Glutamatergic neuron (in vitro differentiated cells): ENCODE results near the gene SLC36A4. TPM values are rescaled to one million over a fixed set of nuclear protein-coding genes. Genes with fewer than 3 reads are reported as not detected.

Experiments
- DNase-seq: peaks from one replicate; pipeline ENCODE4 v3.0.0; 2022
- H3K27ac Mint-ChIP-seq: one replicate; pipeline ENCODE4 v1.8.0; 2020; ENCODE audit warnings: mild to moderate bottlenecking, mixed read lengths, inconsistent platforms; ENCODE audit not compliant: unreplicated experiment
- H3K27me3 Mint-ChIP-seq: one replicate; pipeline ENCODE4 v1.8.0; 2020; ENCODE audit warnings: mild to moderate bottlenecking, moderate library complexity, mixed read lengths, inconsistent platforms; ENCODE audit not compliant: unreplicated experiment
- H3K36me3 Mint-ChIP-seq: one replicate; pipeline ENCODE4 v1.8.0; 2020; ENCODE audit warnings: mild to moderate bottlenecking, mixed read lengths, inconsistent platforms; ENCODE audit not compliant: unreplicated experiment
- H3K4me1 Mint-ChIP-seq: one replicate; pipeline ENCODE4 v1.8.0; 2020; ENCODE audit warnings: mild to moderate bottlenecking, low read depth, mixed read lengths, inconsistent platforms; ENCODE audit not compliant: unreplicated experiment
- H3K4me3 Mint-ChIP-seq: one replicate; pipeline ENCODE4 v1.8.0; 2020; ENCODE audit warnings: mild to moderate bottlenecking, mixed read lengths, inconsistent platforms; ENCODE audit not compliant: unreplicated experiment
- H3K9me3 Mint-ChIP-seq: one replicate; pipeline ENCODE4 v1.8.0; 2020; ENCODE audit warnings: mild to moderate bottlenecking, moderate library complexity, mixed read lengths, inconsistent platforms; ENCODE audit not compliant: unreplicated experiment
- total RNA-seq: library from RNA; stranded (reverse); fragmentation: NEBNext Ultra II Directional; extraction: Animal tissue kit (Norgen Biotek cat#: 25700); gene quantifications from one replicate; pipeline ENCODE4 v1.2.1, GENCODE V29; 2021; ENCODE audit not compliant: unreplicated experiment
- TF ChIP-seq, protein P1 (sequence below): fragments of 200-600 bp; sonication (generic); IDR thresholded peaks from one replicate; pipeline ENCODE4 v1.5.0; 2021; ENCODE audit not compliant: partially characterized antibody, unreplicated experiment

The SLC36A4 gene
- total RNA-seq, 1 donor from 2014 or later = 33.1 TPM

GRCh38 chr11:93100211-93100610 is 97.6 kb downstream of the SLC36A4 start:
- Mint-ChIP-seq H3K27me3 (peaks cover 2% of the 10 kb centered on the region), H3K9me3 (peaks cover 2% of the 10 kb centered on the region), H3K27ac (no peak overlapping the region), H3K36me3 (peaks cover 4% of the 10 kb centered on the region), H3K4me3 (no peak overlapping the region), H3K4me1 (no peaks in the 10 kb centered on the region)
- no peak for DNase-seq
- TF ChIP-seq, protein P1, sequence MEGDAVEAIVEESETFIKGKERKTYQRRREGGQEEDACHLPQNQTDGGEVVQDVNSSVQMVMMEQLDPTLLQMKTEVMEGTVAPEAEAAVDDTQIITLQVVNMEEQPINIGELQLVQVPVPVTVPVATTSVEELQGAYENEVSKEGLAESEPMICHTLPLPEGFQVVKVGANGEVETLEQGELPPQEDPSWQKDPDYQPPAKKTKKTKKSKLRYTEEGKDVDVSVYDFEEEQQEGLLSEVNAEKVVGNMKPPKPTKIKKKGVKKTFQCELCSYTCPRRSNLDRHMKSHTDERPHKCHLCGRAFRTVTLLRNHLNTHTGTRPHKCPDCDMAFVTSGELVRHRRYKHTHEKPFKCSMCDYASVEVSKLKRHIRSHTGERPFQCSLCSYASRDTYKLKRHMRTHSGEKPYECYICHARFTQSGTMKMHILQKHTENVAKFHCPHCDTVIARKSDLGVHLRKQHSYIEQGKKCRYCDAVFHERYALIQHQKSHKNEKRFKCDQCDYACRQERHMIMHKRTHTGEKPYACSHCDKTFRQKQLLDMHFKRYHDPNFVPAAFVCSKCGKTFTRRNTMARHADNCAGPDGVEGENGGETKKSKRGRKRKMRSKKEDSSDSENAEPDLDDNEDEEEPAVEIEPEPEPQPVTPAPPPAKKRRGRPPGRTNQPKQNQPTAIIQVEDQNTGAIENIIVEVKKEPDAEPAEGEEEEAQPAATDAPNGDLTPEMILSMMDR = no peak

- no peak overlapping the region for H3K4me3 Mint-ChIP-seq
- no peak overlapping the region for H3K27ac Mint-ChIP-seq
- no peaks in the 10 kb centered on the region for H3K4me1 Mint-ChIP-seq
- DNase-seq = no peak
- H3K27me3 Mint-ChIP-seq = peaks cover 2% of the 10 kb centered on the region
- H3K9me3 Mint-ChIP-seq = peaks cover 2% of the 10 kb centered on the region
- H3K36me3 Mint-ChIP-seq = peaks cover 4% of the 10 kb centered on the region
- TF ChIP-seq, protein P1 = no peak
Measured at GRCh38 chr11:93099806-93100205, 98.0 kb downstream of the SLC36A4 start.

Other genes starting within 250 kb of the SLC36A4 start
- gene MTNR1B, start 228.3 kb downstream of the SLC36A4 start, total RNA-seq = not detected
- not detected for gene DEUP1, start 132.8 kb upstream of the SLC36A4 start, total RNA-seq